ENCODE measurements around the gene LRCH1. TPM values are rescaled to one million over a fixed set of nuclear protein-coding genes. Genes with fewer than 3 reads are reported as not detected.

Gene LRCH1
- total RNA-seq, 4 donors from 2014 or later, result 5.2 to 30.7 (median 17.1) TPM

GRCh38 chr13:46544208-46544607, 8.8 kb upstream of the LRCH1 start:
- 70% methylated on average over 2 of the region's 2 CpGs; no CpG with 5 or more reads in 1 of the 2 donors for WGBS, 2 donors (ENCODE audit: low coverage in 1 of 2)
- in situ Hi-C loops (cut with MboI; ENCODE audit: low pct_ligation_motif_present in 1 of 4, low pct_unique_long_range_greater_than_20kb in 1 of 4, low sequenced_read_pairs in 3 of 4), result loop anchor here in 2 of 4 donors (10.0 kb wide), 2 partner anchors 171 to 181 kb away; no protein-coding TSS in a partner anchor
- no peaks in the 10 kb centered on the region for H3K36me3 ChIP-seq
- H3K4me1 ChIP-seq, result no peaks in the 10 kb centered on the region
- intact Hi-C loops (cut with DNase I; ENCODE audit: low total_unique reads), result no loop called here
- H3K27me3 ChIP-seq, result no peaks in the 10 kb centered on the region
- DNase-seq, result no peak
- H3K4me3 ChIP-seq, result no peak overlapping the region
- no peak for TF ChIP-seq POLR2AphosphoS5 (IDR thresholded peaks at IDR 0.05)
- TF ChIP-seq POLR2A (IDR thresholded peaks at IDR 0.05), result no peak
- TF ChIP-seq EP300 (IDR thresholded peaks at IDR 0.05; ENCODE audit: low read depth), result no peak
- TF ChIP-seq CTCF (IDR thresholded peaks at IDR 0.05), result no peak
- H3K9me3 ChIP-seq, result no peaks in the 10 kb centered on the region
- H3K27ac ChIP-seq, result no peak overlapping the region

GRCh38 chr13:46544811-46545210, 8.2 kb upstream of the LRCH1 start:
- TF ChIP-seq EP300 (IDR thresholded peaks at IDR 0.05; ENCODE audit: low read depth) (no peak), POLR2A (IDR thresholded peaks at IDR 0.05) (no peak), CTCF (IDR thresholded peaks at IDR 0.05) (no peak), POLR2AphosphoS5 (IDR thresholded peaks at IDR 0.05) (no peak)
- in situ Hi-C loops (cut with MboI; ENCODE audit: low pct_ligation_motif_present in 1 of 4, low pct_unique_long_range_greater_than_20kb in 1 of 4, low sequenced_read_pairs in 3 of 4) (loop anchor here in 2 of 4 donors (10.0 kb wide), 2 partner anchors 170 to 180 kb away; no protein-coding TSS in a partner anchor), intact Hi-C loops (cut with DNase I; ENCODE audit: low total_unique reads) (no loop called here)
- no peaks in the 10 kb centered on the region for H3K36me3 ChIP-seq
- no peak overlapping the region for H3K4me3 ChIP-seq
- no peak overlapping the region for H3K27ac ChIP-seq
- H3K9me3 ChIP-seq, result no peaks in the 10 kb centered on the region
- 85 to 100% methylated on average over 1 of the region's 1 CpG for WGBS, 2 donors (ENCODE audit: low coverage in 1 of 2)
- no peaks in the 10 kb centered on the region for H3K4me1 ChIP-seq
- no peak for DNase-seq
- no peaks in the 10 kb centered on the region for H3K27me3 ChIP-seq

GRCh38 chr13:46546084-46546768, 6.7 kb upstream of the LRCH1 start:
- no peak for DNase-seq
- 88 to 100% methylated on average over 1 to 8 of the region's 8 CpGs for WGBS, 2 donors (ENCODE audit: low coverage in 1 of 2)
- intact Hi-C loops (cut with DNase I; ENCODE audit: low total_unique reads), result no loop called here
- TF ChIP-seq EP300 (IDR thresholded peaks at IDR 0.05; ENCODE audit: low read depth), result no peak
- no peak for TF ChIP-seq CTCF (IDR thresholded peaks at IDR 0.05)
- TF ChIP-seq POLR2A (IDR thresholded peaks at IDR 0.05), result no peak
- TF ChIP-seq POLR2AphosphoS5 (IDR thresholded peaks at IDR 0.05), result no peak
- Histone ChIP-seq H3K4me1 (peaks cover 0 to 4% (median 0%) of the 10 kb centered on the region in 4 donors), H3K4me3 (no peak overlapping the region), H3K27ac (no peak overlapping the region), H3K36me3 (no peaks in the 10 kb centered on the region), H3K27me3 (no peaks in the 10 kb centered on the region), H3K9me3 (no peaks in the 10 kb centered on the region)
- in situ Hi-C loops (cut with MboI; ENCODE audit: low pct_ligation_motif_present in 1 of 4, low pct_unique_long_range_greater_than_20kb in 1 of 4, low sequenced_read_pairs in 3 of 4), result loop anchor here in 2 of 4 donors (10.0 kb wide), 2 partner anchors 169 to 179 kb away; no protein-coding TSS in a partner anchor

- TF ChIP-seq POLR2A (IDR thresholded peaks at IDR 0.05), result no peak
- no peak for TF ChIP-seq CTCF (IDR thresholded peaks at IDR 0.05)
- TF ChIP-seq POLR2AphosphoS5 (IDR thresholded peaks at IDR 0.05), result no peak
- no peak for TF ChIP-seq EP300 (IDR thresholded peaks at IDR 0.05; ENCODE audit: low read depth)
- 66 to 67% methylated on average over 2 of the region's 2 CpGs for WGBS, 2 donors (ENCODE audit: low coverage in 1 of 2)
- in situ Hi-C loops (cut with MboI; ENCODE audit: low pct_ligation_motif_present in 1 of 4, low pct_unique_long_range_greater_than_20kb in 1 of 4, low sequenced_read_pairs in 3 of 4) (loop anchor here in 2 of 4 donors (5.0 to 10.0 kb wide), 2 partner anchors 161 to 174 kb away; no protein-coding TSS in a partner anchor), intact Hi-C loops (cut with DNase I; ENCODE audit: low total_unique reads) (loop anchor here (1.0 to 10.0 kb wide), 3 partner anchors 64 to 170 kb away; no protein-coding TSS in a partner anchor)
- no peak for DNase-seq
- no peaks in the 10 kb centered on the region for H3K9me3 ChIP-seq
- H3K27me3 ChIP-seq, result no peaks in the 10 kb centered on the region
- H3K27ac ChIP-seq, result no peak overlapping the region
- H3K4me3 ChIP-seq, result no peak overlapping the region
- no peaks in the 10 kb centered on the region for H3K36me3 ChIP-seq
- peaks cover 0 to 32% (median 23%) of the 10 kb centered on the region in 4 donors for H3K4me1 ChIP-seq
Measured at GRCh38 chr13:46550822-46551221, 2.1 kb upstream of the LRCH1 start.

Data from transverse colon (tissue), 4 donors.